ENCODE results near the gene MCC. TPM values are rescaled to one million over a fixed set of nuclear protein-coding genes. Genes with fewer than 3 reads are reported as not detected.

Gene MCC
- total RNA-seq, 1 experiment from 2014 or later: 7.6 TPM

DNA sequence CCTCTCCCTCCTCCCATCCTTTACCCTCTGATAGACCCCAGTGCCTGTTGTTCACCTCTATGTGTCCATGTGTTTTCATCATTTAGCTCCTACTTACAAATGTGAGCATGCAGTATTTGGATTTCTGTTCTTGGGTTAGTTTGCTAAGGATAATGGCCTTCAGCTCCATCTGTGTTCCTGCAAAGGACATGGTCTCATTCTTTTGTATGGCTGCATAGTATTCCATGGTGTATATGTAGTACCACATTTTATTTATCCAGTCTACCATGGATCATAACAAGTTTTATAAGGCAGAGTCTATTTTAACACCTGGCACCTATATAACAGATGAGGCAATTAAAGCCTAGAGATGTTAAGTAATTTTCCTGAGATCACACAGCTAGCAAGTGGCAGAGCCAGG lies 32.6 kb upstream of the MCC start:
- H4K91ac ChIP-seq (ENCODE audit: insufficient read length, low read depth, low read length): no peak overlapping the region
- no peak overlapping the region for H3K4ac ChIP-seq (ENCODE audit: low read depth, low read length)
- H2BK5ac ChIP-seq (ENCODE audit: insufficient read length, low read length): no peak overlapping the region
- no peak overlapping the region for H2BK15ac ChIP-seq (ENCODE audit: low read depth, low read length)
- Mint-ChIP-seq H3K27ac (no peak overlapping the region), H3K9me3 (no peaks in the 10 kb centered on the region), H3K4me1 (peaks cover 2 to 12% of the 10 kb centered on the region in 2 experiments; a peak in 2 of 4 replicates), H3K4me3 (no peak overlapping the region), H3K36me3 (ENCODE audit: insufficient read depth in 1 of 3, low read depth in 3 of 3) (peaks cover 13 to 40% (median 30%) of the 10 kb centered on the region in 3 experiments; a peak in 6 of 7 replicates), H3K27me3 (ENCODE audit: low read depth) (no peaks in the 10 kb centered on the region)
- no peak overlapping the region for H3K9ac ChIP-seq (ENCODE audit: extremely low read depth, insufficient read length, low read length)
- H3K79me1 ChIP-seq (ENCODE audit: insufficient read depth, low read depth, low read length, poor library complexity, severe bottlenecking): no peaks in the 10 kb centered on the region
- no peak overlapping the region for H2BK12ac ChIP-seq (ENCODE audit: insufficient read length, low read depth, low read length)
- no peak overlapping the region for H2AFZ ChIP-seq (ENCODE audit: low read length)
- no peak overlapping the region for H2AK5ac ChIP-seq (ENCODE audit: insufficient read length, low read length)
- no peak overlapping the region for H2BK120ac ChIP-seq (ENCODE audit: low read depth, low read length, poor library complexity, severe bottlenecking)
- no peaks in the 10 kb centered on the region for H3K9me3 ChIP-seq (ENCODE audit: control insufficient read depth, low read depth, low read length)
- H3K27ac ChIP-seq (ENCODE audit: insufficient read length, low read depth, low read length): no peak overlapping the region
- no peak overlapping the region for H3K14ac ChIP-seq (ENCODE audit: insufficient read depth, low read length)
- no peak overlapping the region for H3K56ac ChIP-seq (ENCODE audit: insufficient read length, low read depth, low read length)
- H3K23ac ChIP-seq (ENCODE audit: insufficient read length, low read depth, low read length): no peak overlapping the region
- TF ChIP-seq, protein P1, sequence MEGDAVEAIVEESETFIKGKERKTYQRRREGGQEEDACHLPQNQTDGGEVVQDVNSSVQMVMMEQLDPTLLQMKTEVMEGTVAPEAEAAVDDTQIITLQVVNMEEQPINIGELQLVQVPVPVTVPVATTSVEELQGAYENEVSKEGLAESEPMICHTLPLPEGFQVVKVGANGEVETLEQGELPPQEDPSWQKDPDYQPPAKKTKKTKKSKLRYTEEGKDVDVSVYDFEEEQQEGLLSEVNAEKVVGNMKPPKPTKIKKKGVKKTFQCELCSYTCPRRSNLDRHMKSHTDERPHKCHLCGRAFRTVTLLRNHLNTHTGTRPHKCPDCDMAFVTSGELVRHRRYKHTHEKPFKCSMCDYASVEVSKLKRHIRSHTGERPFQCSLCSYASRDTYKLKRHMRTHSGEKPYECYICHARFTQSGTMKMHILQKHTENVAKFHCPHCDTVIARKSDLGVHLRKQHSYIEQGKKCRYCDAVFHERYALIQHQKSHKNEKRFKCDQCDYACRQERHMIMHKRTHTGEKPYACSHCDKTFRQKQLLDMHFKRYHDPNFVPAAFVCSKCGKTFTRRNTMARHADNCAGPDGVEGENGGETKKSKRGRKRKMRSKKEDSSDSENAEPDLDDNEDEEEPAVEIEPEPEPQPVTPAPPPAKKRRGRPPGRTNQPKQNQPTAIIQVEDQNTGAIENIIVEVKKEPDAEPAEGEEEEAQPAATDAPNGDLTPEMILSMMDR (conservative IDR thresholded peaks at IDR 0.05): no peak
- no peaks in the 10 kb centered on the region for H3K27me3 ChIP-seq (ENCODE audit: insufficient read depth, low read length)
- no peak overlapping the region for H3T11ph ChIP-seq (ENCODE audit: low read length)
- no peak for DNase-seq
- no peak overlapping the region for H3K4me2 ChIP-seq (ENCODE audit: insufficient read depth, insufficient read length, low read length)
- H4K5ac ChIP-seq (ENCODE audit: insufficient read length, low read depth, low read length): no peak overlapping the region
- no peaks in the 10 kb centered on the region for H3K23me2 ChIP-seq (ENCODE audit: insufficient read length, low read depth, low read length, poor library complexity, severe bottlenecking)
- no peak overlapping the region for H4K8ac ChIP-seq (replicated peaks; ENCODE audit: insufficient read length, low read depth, low read length)
- H3K4me1 ChIP-seq (ENCODE audit: insufficient read depth, low read length): no peaks in the 10 kb centered on the region
- H2BK20ac ChIP-seq (ENCODE audit: low read depth, low read length, poor library complexity, severe bottlenecking): no peak overlapping the region
- H4K20me1 ChIP-seq (ENCODE audit: control insufficient read depth, insufficient read depth, insufficient read length): no peaks in the 10 kb centered on the region
- H3K79me2 ChIP-seq (ENCODE audit: insufficient read depth, low read length): no peaks in the 10 kb centered on the region
- H3K18ac ChIP-seq (ENCODE audit: insufficient read length, low read depth, low read length): no peak overlapping the region

Measured in H9 (cell line).